A673 (cell line): ENCODE results near the gene DCAF15. TPM values are rescaled to one million over a fixed set of nuclear protein-coding genes. Genes with fewer than 3 reads are reported as not detected.

Source experiments
- BruUV-seq: library from RNA; stranded (reverse); fragments of 400-500 nt; replicated peaks from 2 replicates; lab custom pipeline; 2021; lab: Mats Ljungman, UMichigan
- CTCF ChIA-PET: fragments of 300-600 bp; sonication (Branson Sonifier 250); formaldehyde crosslinking; loops from one replicate; lab custom pipeline; 2022; ENCODE audit warnings: antibody characterized with exemption; lab: Charles Lee
- POLR2A ChIA-PET: fragments of 300-600 bp; sonication (Branson Sonifier 250); formaldehyde crosslinking; loops from one replicate; lab custom pipeline; 2022; ENCODE audit warnings: antibody characterized with exemption; ENCODE audit not compliant: low non-redundant PET; lab: Charles Lee
- DNase-seq: peaks from one replicate; pipeline ENCODE4 v3.0.0-alpha.2; 2015; ENCODE audit warnings: low spot score
- H3K27ac ChIP-seq: fragments of 200-600 bp; sonication (generic); 2 replicates; pipeline ENCODE4 v1.5.1; 2016; ENCODE audit warnings: mixed run types, low read depth, mild to moderate bottlenecking, mixed read lengths, antibody characterized with exemption, low read length; ENCODE audit not compliant: poor library complexity, severe bottlenecking
- H3K27me3 ChIP-seq: fragments of 200-600 bp; sonication (generic); replicated peaks from 2 replicates; pipeline ENCODE4 v1.6.1; 2017; ENCODE audit warnings: mixed run types, low read depth, mild to moderate bottlenecking, mixed read lengths, antibody characterized with exemption, low read length; ENCODE audit not compliant: insufficient read depth, poor library complexity
- H3K36me3 ChIP-seq: fragments of 200-600 bp; sonication (generic); 2 replicates; pipeline ENCODE4 v1.6.1; 2016; ENCODE audit warnings: mixed run types, mild to moderate bottlenecking, mixed read lengths, antibody characterized with exemption, low read length; ENCODE audit not compliant: insufficient read depth, poor library complexity, severe bottlenecking
- H3K4me1 ChIP-seq: fragments of 200-600 bp; sonication (generic); 2 replicates; pipeline ENCODE4 v1.6.1; 2017; ENCODE audit warnings: mixed run types, mild to moderate bottlenecking, mixed read lengths, antibody characterized with exemption, low read length; ENCODE audit not compliant: insufficient read depth, poor library complexity, severe bottlenecking
- H3K4me3 ChIP-seq: fragments of 200-600 bp; sonication (generic); 2 replicates; pipeline ENCODE4 v1.5.1; 2016; ENCODE audit warnings: low read depth, mixed run types, mild to moderate bottlenecking, mixed read lengths, low read length; ENCODE audit not compliant: poor library complexity, severe bottlenecking
- H3K9me3 ChIP-seq: fragments of 200-600 bp; sonication (generic); 2 replicates; pipeline ENCODE4 v1.6.1; 2016; ENCODE audit warnings: mixed run types, low read depth, mild to moderate bottlenecking, mixed read lengths, antibody characterized with exemption, low read length; ENCODE audit not compliant: poor library complexity, severe bottlenecking
- CTCF ChIP-seq: fragments of 300-800, 200-600 bp; sonication (generic); conservative IDR thresholded peaks from 2 replicates; pipeline ENCODE4 v1.5.1; 2017; ENCODE audit warnings: low read depth, mild to moderate bottlenecking, antibody characterized with exemption, low read length, moderate library complexity, mixed read lengths
- EZH2 ChIP-seq: fragments of 200-600 bp; sonication (generic); IDR thresholded peaks from 2 replicates; pipeline ENCODE4 v1.6.1; 2017; ENCODE audit warnings: borderline replicate concordance, low read depth, mild to moderate bottlenecking, mixed read lengths, antibody characterized with exemption, low read length; ENCODE audit not compliant: poor library complexity, severe bottlenecking
- intact Hi-C: fragments of 100-400 bp; cut with micrococcal nuclease; formaldehyde crosslinking; loops from one replicate; pipeline ENCODE4 v1.10.0; 2022; ENCODE audit not compliant: unreplicated experiment
- total RNA-seq: library from RNA; stranded (reverse); gene quantifications from 2 replicates; pipeline ENCODE4 v1.2.3, GENCODE V29; 2021

Gene DCAF15
- total RNA-seq, 1 experiment from 2014 or later, result 65.4 TPM

GRCh38 chr19:13987101-13987890 lies 35.0 kb downstream of the DCAF15 start:
- POLR2A ChIA-PET, result no interaction called here
- TF ChIP-seq CTCF (no peak), EZH2 (no peak)
- H3K36me3 ChIP-seq, result peaks cover 1% of the 10 kb centered on the region
- H3K4me1 ChIP-seq, result peaks cover 21% of the 10 kb centered on the region
- DNase-seq, result no peak
- H3K4me3 ChIP-seq, result no peak overlapping the region
- intact Hi-C loops, result no loop called here
- H3K27me3 ChIP-seq, result no peaks in the 10 kb centered on the region
- CTCF ChIA-PET, result no interaction called here
- H3K27ac ChIP-seq, result peak overlapping the region; percentile 79
- no peaks in the 10 kb centered on the region for H3K9me3 ChIP-seq
- BruUV-seq, result no TSS peak

DNA sequence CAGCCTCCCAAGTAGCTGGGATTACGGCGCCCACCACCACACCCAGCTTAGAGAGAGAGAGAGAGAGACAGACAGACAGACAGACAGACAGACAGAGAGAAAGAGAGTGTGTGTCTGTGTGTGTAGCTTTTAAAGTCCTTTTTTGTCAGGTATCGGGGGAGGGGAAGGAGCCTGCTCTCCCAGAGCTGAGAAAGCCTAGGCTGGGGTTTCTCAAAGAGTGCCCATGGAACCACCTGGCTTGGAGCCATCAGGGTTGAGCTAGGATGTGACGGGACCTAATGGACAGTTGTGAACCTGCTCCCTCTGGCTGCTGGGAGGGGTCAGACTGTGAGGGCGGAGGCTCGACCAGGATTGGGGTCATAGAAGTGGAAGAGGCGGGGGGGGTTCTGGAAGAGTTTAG lies 37.2 kb downstream of the DCAF15 start:
- intact Hi-C loops, result no loop called here
- Histone ChIP-seq H3K4me1 (peaks cover 21% of the 10 kb centered on the region), H3K36me3 (peaks cover 6% of the 10 kb centered on the region), H3K27me3 (no peaks in the 10 kb centered on the region), H3K27ac (no peak overlapping the region), H3K4me3 (no peak overlapping the region), H3K9me3 (no peaks in the 10 kb centered on the region)
- POLR2A ChIA-PET, result no interaction called here
- TF ChIP-seq EZH2 (no peak), CTCF (no peak)
- CTCF ChIA-PET, result no interaction called here
- DNase-seq, result no peak
- no TSS peak for BruUV-seq

DNA sequence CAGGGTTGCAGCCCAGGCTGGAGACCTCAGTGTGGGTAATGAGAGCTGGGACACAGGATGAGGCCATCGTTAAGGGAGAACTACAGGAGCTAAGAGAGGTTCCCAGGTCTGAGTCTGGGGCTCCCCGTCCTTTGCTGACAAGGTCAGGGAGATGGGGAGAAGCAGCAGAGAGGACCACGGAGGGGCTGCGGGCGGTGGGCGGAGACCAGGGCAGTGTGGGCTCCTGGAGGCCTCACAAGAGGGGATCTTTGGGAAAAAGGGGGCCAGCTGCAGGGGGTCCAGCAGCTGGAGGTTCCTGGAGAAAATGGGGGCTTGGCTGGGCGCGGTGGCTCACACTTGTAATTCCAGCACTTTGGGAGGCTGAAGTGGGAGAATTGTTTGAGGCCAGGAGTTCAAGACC lies 37.8 kb downstream of the DCAF15 start:
- intact Hi-C loops, result no loop called here
- H3K27me3 ChIP-seq, result no peaks in the 10 kb centered on the region
- peaks cover 6% of the 10 kb centered on the region for H3K36me3 ChIP-seq
- no TSS peak for BruUV-seq
- H3K4me1 ChIP-seq, result peaks cover 21% of the 10 kb centered on the region
- no peaks in the 10 kb centered on the region for H3K9me3 ChIP-seq
- no peak for TF ChIP-seq EZH2
- no peak overlapping the region for H3K4me3 ChIP-seq
- ChIA-PET CTCF (no interaction called here), POLR2A (no interaction called here)
- no peak overlapping the region for H3K27ac ChIP-seq
- DNase-seq, result no peak
